ENCODE measurements around the gene ZNF784. TPM values are rescaled to one million over a fixed set of nuclear protein-coding genes. Genes with fewer than 3 reads are reported as not detected.

ZNF784 gene
- total and polyA plus RNA-seq, 2 of the 4 experiments (the other 2 are of a cell fraction), result 2.5 to 3.7 TPM

DNA sequence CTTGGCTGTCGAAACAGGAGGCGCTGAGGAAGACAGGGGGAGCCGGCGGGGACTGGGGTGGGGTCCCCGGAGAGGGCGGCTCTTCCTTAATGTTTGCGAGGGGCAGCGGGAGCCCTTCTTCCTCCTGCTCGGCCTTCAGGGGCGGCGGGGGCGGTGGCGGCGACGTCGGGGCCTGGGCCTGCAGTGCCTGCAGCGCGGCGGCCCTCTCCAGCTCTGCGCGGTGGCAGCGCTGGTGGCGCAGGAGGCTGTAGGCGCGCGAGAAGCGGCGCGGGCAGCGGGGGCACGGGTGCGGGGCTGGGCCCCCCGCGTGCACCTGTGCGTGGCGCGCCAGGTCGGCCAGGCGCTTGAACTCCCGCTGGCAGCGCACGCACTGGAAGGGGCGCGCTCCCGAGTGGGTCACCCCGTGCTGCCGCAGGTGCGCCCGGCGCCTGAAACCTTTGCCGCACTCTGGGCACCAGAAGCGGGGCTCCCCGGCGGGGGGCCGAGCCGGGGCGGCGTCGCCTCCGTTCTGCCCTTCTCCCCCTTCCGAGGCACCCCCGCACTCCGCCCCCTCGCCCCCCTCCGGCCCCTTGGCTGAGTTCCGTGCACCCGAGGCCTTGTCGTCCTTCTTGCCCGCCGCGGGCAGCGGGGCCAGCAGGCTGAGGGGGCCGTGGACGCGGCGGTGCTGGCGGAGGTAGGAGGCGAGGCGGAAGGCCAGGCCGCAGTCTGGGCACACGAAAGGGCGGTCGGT, 46.2 kb downstream of the ZNF784 start:
- H2AK9ac ChIP-seq (replicated peaks; ENCODE audit: low read depth, low read length, poor library complexity), result no peak overlapping the region
- dilution Hi-C loops (cut with HindIII; ENCODE audit: low sequenced_read_pairs, unreplicated experiment) (no loop called here), intact Hi-C loops (cut with micrococcal nuclease) (no loop called here), in situ Hi-C loops (cut with MboI; ENCODE audit: low sequenced_read_pairs) (no loop called here)
- peaks cover 8 to 26% of the 10 kb centered on the region in 2 experiments for H3K79me1 ChIP-seq (ENCODE audit: low read depth in 1 of 2, low read length in 2 of 2)
- H2BK15ac ChIP-seq (ENCODE audit: low read depth, low read length), result no peak overlapping the region
- no peak overlapping the region for H3K14ac ChIP-seq (replicated peaks; ENCODE audit: low read depth, low read length)
- POLR2A ChIA-PET (ENCODE audit: unreplicated experiment), result no interaction called here
- CTCF ChIA-PET, result no interaction called here
- no peak for TF ChIP-seq RCOR1 (IDR thresholded peaks at IDR 0.05; ENCODE audit: insufficient replicate concordance, low read length)
- TF ChIP-seq RFX5 (IDR thresholded peaks at IDR 0.05; ENCODE audit: low read depth, low read length), result no peak
- TF ChIP-seq SMC3 (IDR thresholded peaks at IDR 0.05; ENCODE audit: low read depth, low read length), result no peak
- no peak overlapping the region for H3K56ac ChIP-seq (ENCODE audit: extremely low read depth, insufficient read depth, low read length)
- no peak for ATAC-seq (ENCODE audit: low read depth)
- H3K18ac ChIP-seq (ENCODE audit: low read depth, low read length), result no peak overlapping the region
- no TSS peak for BruUV-seq (replicated peaks)
- peaks cover 14% of the 10 kb centered on the region for H3K36me3 ChIP-seq (ENCODE audit: control insufficient read depth, insufficient read depth, low read length)
- H3K9me1 ChIP-seq (ENCODE audit: insufficient read depth, low read length), result peaks cover 7% of the 10 kb centered on the region
- no peak overlapping the region for H3K4me3 ChIP-seq (ENCODE audit: insufficient read depth, low read depth, low read length)
- 96% methylated on average over 33 of the region's 83 CpGs; no CpG with 5 or more reads in 1 of the 2 experiments for WGBS, 2 experiments (ENCODE audit: extremely low coverage in 2 of 2, insufficient read length in 1 of 2)
- no peaks in the 10 kb centered on the region for H3K9me3 ChIP-seq (ENCODE audit: control insufficient read depth, insufficient read depth, low read length)
- H3K4me2 ChIP-seq (ENCODE audit: low read depth, low read length), result no peak overlapping the region
- no peak overlapping the region for H2AK5ac ChIP-seq (ENCODE audit: low read depth, low read length)
- no peak overlapping the region for H3K23ac ChIP-seq (ENCODE audit: low read depth, low read length)
- no peak overlapping the region for H4K8ac ChIP-seq (ENCODE audit: low read depth in 2 of 2, low read length in 2 of 2)
- H2BK5ac ChIP-seq (ENCODE audit: low read depth, low read length, poor library complexity, severe bottlenecking), result no peak overlapping the region
- H3K27ac ChIP-seq (ENCODE audit: insufficient read depth, low read length), result no peak overlapping the region
- no peak overlapping the region for H4K5ac ChIP-seq (ENCODE audit: low read depth, low read length)
- peaks cover 4% of the 10 kb centered on the region; the same call in 1 of the 2 replicates for H3K4me1 ChIP-seq (ENCODE audit: control insufficient read depth, insufficient read depth, low read length)
- no peak overlapping the region for H2BK20ac ChIP-seq (ENCODE audit: low read depth, low read length)
- H3K9ac ChIP-seq (ENCODE audit: low read depth, low read length), result no peak overlapping the region
- H3K27me3 ChIP-seq (ENCODE audit: control insufficient read depth, insufficient read depth, low read length), result no peaks in the 10 kb centered on the region
- DNase-seq, result no peak
- H4K91ac ChIP-seq (ENCODE audit: insufficient read depth, low read depth, low read length), result no peak overlapping the region
- no peak overlapping the region for H3K4ac ChIP-seq (ENCODE audit: low read depth, low read length)
- H2BK120ac ChIP-seq (ENCODE audit: low read depth, low read length), result no peak overlapping the region
- H2AFZ ChIP-seq (replicated peaks; ENCODE audit: low read length, poor library complexity), result no peak overlapping the region
- H4K20me1 ChIP-seq (ENCODE audit: insufficient read depth, low read length), result no peaks in the 10 kb centered on the region; the same call in 1 of the 2 replicates

All from IMR-90 (cell line).